HEK293 (cell line): ENCODE results near the gene FXYD6.

ENCODE experiments used
- CTCF ChIA-PET: fragments of 350-600 bp; formaldehyde crosslinking; extraction: SDS; loops from one replicate; lab custom pipeline; 2021; ENCODE audit warnings: antibody characterized with exemption; lab: Yijun Ruan, JAX
- POLR2A ChIA-PET: fragments of 300-600 bp; formaldehyde crosslinking; extraction: SDS; loops from one replicate; lab custom pipeline; 2020; ENCODE audit warnings: antibody characterized with exemption, inconsistent platforms; lab: Yijun Ruan, JAX
- H3K27ac ChIP-seq: fragments of 200-500 bp; sonication (Bioruptor generic); 2 replicates; pipeline ENCODE4 v1.5.1; 2014; ENCODE audit warnings: low read depth, low read length, control low read depth, inconsistent platforms; ENCODE audit errors: extremely low read depth
- H3K36me3 ChIP-seq, 2 experiments: fragments of 200-500 bp in 1 of 2; sonication (Bioruptor generic) in 1 of 2; 1 replicate in 1 of 2; 2 replicates in 1 of 2; pipeline ENCODE4 v1.5.1; 2014 to 2017; ENCODE audit warnings: inconsistent platforms in 2 of 2, low read length in 2 of 2; ENCODE audit not compliant: control insufficient read depth in 2 of 2, insufficient read depth in 1 of 2
- H3K4me1 ChIP-seq: fragments of 200-500 bp; sonication (Bioruptor generic); 2 replicates; pipeline ENCODE4 v1.5.1; 2014; ENCODE audit warnings: mild to moderate bottlenecking, low read length, inconsistent platforms; ENCODE audit not compliant: control insufficient read depth, insufficient read depth
- H3K4me3 ChIP-seq: 2 replicates; pipeline ENCODE4 v1.5.1; 2011; ENCODE audit warnings: low read depth, mild to moderate bottlenecking, control low read depth, low read length, moderate library complexity
- H3K9me3 ChIP-seq: fragments of 200-500 bp; sonication (Bioruptor generic); 2 replicates; pipeline ENCODE4 v1.5.1; 2014; ENCODE audit warnings: low read depth, low read length, inconsistent platforms; ENCODE audit not compliant: control insufficient read depth, insufficient read depth
- BCL11A ChIP-seq: fragments of 450-650 bp; formaldehyde crosslinking; IDR thresholded peaks from 2 replicates; pipeline ENCODE4 v1.5.1; 2016; ENCODE audit warnings: low read depth, missing biosample characterization, missing genetic modification characterization
- EGR2 ChIP-seq: fragments of 450-650 bp; formaldehyde crosslinking; IDR thresholded peaks from 2 replicates; pipeline ENCODE4 v1.5.1; 2016; ENCODE audit warnings: low read depth, missing biosample characterization, missing genetic modification characterization
- GLIS1 ChIP-seq: fragments of 450-650 bp; formaldehyde crosslinking; IDR thresholded peaks from 2 replicates; pipeline ENCODE4 v1.5.1; 2016; ENCODE audit warnings: missing biosample characterization, missing genetic modification characterization
- KLF1 ChIP-seq: fragments of 450-650 bp; formaldehyde crosslinking; IDR thresholded peaks from 2 replicates; pipeline ENCODE4 v1.5.1; 2016; ENCODE audit warnings: missing biosample characterization, missing genetic modification characterization
- OSR2 ChIP-seq: fragments of 450-650 bp; formaldehyde crosslinking; IDR thresholded peaks from 2 replicates; pipeline ENCODE4 v1.5.1; 2016; ENCODE audit warnings: missing biosample characterization, missing genetic modification characterization
- REPIN1 ChIP-seq: fragments of 450-650 bp; formaldehyde crosslinking; IDR thresholded peaks from 2 replicates; pipeline ENCODE4 v1.5.1; 2017; ENCODE audit warnings: missing biosample characterization, missing genetic modification characterization, low read depth
- SP7 ChIP-seq: fragments of 450-650 bp; formaldehyde crosslinking; IDR thresholded peaks from 2 replicates; pipeline ENCODE4 v1.5.1; 2016; ENCODE audit warnings: missing biosample characterization, missing genetic modification characterization
- ZNF248 ChIP-seq: fragments of 450-650 bp; formaldehyde crosslinking; IDR thresholded peaks from 2 replicates; pipeline ENCODE4 v1.5.1; 2017; ENCODE audit warnings: missing biosample characterization, missing genetic modification characterization
- ZNF274 ChIP-seq, 2 experiments: fragments of 200-500 bp in 1 of 2; fragments of 450-650 bp in 1 of 2; sonication (Bioruptor generic) in 1 of 2; formaldehyde crosslinking in 1 of 2; IDR thresholded peaks; 2 replicates each; pipeline versions ENCODE4 v1.5.1 to v1.6.1; 2014 to 2016; ENCODE audit warnings: borderline replicate concordance in 1 of 2, inconsistent platforms in 1 of 2, low read length in 1 of 2, missing biosample characterization in 1 of 2, missing genetic modification characterization in 1 of 2
- ZNF302 ChIP-seq: fragments of 450-650 bp; formaldehyde crosslinking; IDR thresholded peaks from 2 replicates; pipeline ENCODE4 v1.5.1; 2016; ENCODE audit warnings: missing biosample characterization, missing genetic modification characterization, low read depth
- ZNF354C ChIP-seq: fragments of 450-650 bp; formaldehyde crosslinking; IDR thresholded peaks from 2 replicates; pipeline ENCODE4 v1.5.1; 2016; ENCODE audit warnings: missing biosample characterization, missing genetic modification characterization, low read depth, borderline replicate concordance
- ZNF514 ChIP-seq: fragments of 450-650 bp; formaldehyde crosslinking; IDR thresholded peaks from 2 replicates; pipeline ENCODE4 v1.5.1; 2016; ENCODE audit warnings: missing biosample characterization, missing genetic modification characterization
- ZNF558 ChIP-seq: fragments of 450-650 bp; formaldehyde crosslinking; IDR thresholded peaks from 2 replicates; pipeline ENCODE4 v1.5.1; 2016; ENCODE audit warnings: missing biosample characterization, missing genetic modification characterization
- ZNF571 ChIP-seq: fragments of 450-650 bp; formaldehyde crosslinking; IDR thresholded peaks from 2 replicates; pipeline ENCODE4 v1.5.0; 2017; ENCODE audit warnings: missing biosample characterization, missing genetic modification characterization
- ZNF624 ChIP-seq: fragments of 450-650 bp; formaldehyde crosslinking; IDR thresholded peaks from 2 replicates; pipeline ENCODE4 v1.5.1; 2017; ENCODE audit warnings: missing biosample characterization, missing genetic modification characterization
- ZNF747 ChIP-seq: fragments of 450-650 bp; formaldehyde crosslinking; IDR thresholded peaks from 2 replicates; pipeline ENCODE4 v1.5.1; 2016; ENCODE audit warnings: missing biosample characterization, missing genetic modification characterization
- ZNF776 ChIP-seq: fragments of 450-650 bp; formaldehyde crosslinking; IDR thresholded peaks from 2 replicates; pipeline ENCODE4 v1.5.0; 2017; ENCODE audit warnings: missing biosample characterization, missing genetic modification characterization, borderline replicate concordance
- TF ChIP-seq, protein P1 (sequence below): fragments of 450-650 bp; formaldehyde crosslinking; IDR thresholded peaks from 2 replicates; pipeline ENCODE4 v1.5.1; 2016; ENCODE audit warnings: missing biosample characterization, missing genetic modification characterization
- TF ChIP-seq, protein P2 (sequence below): fragments of 450-650 bp; formaldehyde crosslinking; IDR thresholded peaks from 2 replicates; pipeline ENCODE4 v1.5.1; 2016; ENCODE audit warnings: missing biosample characterization, missing genetic modification characterization

Gene FXYD6

DNA sequence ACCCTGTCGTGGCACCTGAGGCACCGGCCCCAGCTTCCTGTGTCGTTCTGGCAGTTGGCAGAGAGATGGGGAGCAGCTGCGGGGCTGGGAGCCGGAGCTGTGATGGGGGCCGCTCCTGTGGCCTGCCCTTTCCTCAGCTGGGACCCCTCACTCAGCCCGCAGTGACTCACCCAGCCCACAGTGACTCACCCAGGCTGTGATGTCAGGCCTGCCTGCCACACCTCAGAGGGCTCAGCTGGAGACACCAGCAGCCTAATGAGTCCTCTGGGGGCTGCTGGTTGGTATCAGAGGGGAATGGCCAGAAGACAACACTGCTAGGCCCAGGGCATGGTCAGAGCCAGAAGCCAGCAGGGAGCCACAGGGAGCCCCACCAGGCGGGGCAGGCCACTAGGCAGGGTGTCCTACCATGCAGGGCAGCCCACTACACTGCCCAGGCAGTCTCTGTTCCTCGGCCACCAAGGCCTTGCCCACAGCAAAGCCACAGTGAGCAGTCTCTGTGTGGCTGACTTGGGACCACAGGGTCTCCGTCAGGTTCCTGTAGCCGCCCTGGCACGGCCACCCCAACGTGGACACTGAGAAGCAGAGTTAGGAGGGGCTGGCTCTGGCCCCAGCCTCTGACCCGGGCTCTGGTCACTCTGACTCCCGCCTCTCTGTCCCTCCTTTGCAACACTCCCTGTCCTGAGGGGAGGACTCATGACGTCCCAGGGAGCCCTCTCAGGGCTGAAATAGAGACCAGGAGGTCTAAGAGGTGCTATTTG, 47.7 kb downstream of the FXYD6 start (continued):
- TF ChIP-seq, protein P1, sequence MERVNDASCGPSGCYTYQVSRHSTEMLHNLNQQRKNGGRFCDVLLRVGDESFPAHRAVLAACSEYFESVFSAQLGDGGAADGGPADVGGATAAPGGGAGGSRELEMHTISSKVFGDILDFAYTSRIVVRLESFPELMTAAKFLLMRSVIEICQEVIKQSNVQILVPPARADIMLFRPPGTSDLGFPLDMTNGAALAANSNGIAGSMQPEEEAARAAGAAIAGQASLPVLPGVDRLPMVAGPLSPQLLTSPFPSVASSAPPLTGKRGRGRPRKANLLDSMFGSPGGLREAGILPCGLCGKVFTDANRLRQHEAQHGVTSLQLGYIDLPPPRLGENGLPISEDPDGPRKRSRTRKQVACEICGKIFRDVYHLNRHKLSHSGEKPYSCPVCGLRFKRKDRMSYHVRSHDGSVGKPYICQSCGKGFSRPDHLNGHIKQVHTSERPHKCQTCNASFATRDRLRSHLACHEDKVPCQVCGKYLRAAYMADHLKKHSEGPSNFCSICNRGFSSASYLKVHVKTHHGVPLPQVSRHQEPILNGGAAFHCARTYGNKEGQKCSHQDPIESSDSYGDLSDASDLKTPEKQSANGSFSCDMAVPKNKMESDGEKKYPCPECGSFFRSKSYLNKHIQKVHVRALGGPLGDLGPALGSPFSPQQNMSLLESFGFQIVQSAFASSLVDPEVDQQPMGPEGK = peak; percentile 68
- 0 out of 2 replicates have a peak, but pooled peaks have one; percentile 42 for TF ChIP-seq SP7 (tag by site-specific recombination)
- TF ChIP-seq ZNF776 (tag by site-specific recombination) = no peak

DNA sequence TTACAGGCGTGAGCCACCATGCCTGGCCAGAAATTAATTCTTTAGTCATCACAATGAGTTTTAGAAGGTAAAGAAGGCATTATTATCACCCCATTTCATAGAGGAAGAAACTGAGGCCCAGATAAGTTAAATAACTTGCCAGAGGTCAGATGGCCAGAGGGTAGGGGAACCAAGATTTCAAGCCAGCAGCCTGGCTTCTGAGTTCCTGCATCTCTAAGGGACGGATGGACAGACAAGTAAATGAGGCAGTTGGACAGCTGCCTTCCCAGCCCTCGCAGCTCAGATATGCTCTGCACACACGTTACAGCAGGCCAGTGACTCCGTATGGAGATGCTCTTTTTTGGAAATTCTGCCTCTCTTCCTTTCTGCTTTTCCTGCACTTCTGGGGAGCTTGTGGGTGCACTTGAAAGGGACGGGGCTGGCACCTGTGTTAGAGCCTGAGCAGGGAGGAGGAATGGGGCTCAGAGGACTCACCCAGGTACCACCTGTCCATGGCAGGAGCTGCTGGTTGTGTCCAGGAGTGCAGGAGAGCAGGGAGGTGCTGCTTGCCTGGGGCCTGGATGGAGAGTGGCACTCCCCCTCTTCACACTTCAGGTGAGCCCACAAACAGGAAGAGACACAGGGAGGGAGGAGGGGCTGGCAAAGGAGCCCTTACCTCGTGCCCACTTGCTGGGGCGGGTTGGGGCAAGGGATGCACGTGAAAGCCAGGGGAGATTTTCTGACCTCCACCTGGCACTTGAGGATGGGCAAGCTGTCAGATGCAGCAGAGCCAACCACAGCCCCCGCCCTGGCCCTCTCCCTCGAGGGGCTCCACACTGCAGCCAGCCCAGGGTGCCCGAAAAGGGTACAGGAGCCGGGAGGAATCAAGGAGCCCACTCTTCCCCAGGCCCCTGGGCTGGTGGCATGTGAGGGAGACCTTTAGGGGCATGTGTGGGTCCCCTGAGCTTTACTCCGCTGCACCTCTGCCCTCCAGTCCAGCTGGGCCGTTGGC, 48.6 kb downstream of the FXYD6 start:
- Histone ChIP-seq H3K27ac (no peak overlapping the region), H3K4me1 (no peaks in the 10 kb centered on the region)
- POLR2A ChIA-PET = no interaction called here

DNA sequence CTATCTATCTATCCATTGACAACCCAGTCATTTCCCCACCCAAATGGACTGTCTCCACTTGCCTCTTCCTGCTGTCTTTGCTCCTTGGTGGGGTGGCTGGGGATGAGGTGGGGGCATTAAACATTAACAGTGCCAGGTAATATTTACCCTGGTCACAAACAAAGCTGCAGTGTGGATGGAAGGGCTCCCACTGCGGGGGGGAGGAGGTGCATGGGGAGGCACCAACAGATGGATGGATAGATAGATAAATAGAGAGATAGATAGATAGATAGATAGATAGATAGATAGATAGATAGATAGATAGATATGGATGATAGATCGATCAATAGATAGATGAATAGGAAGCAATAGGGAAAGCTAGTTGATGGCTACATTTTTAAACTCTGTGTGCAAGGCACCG, 49.6 kb downstream of the FXYD6 start:
- Histone ChIP-seq H3K4me1 (no peaks in the 10 kb centered on the region), H3K36me3 (no peaks in the 10 kb centered on the region), H3K9me3 (no peaks in the 10 kb centered on the region), H3K27ac (no peak overlapping the region), H3K4me3 (no peak overlapping the region)
- TF ChIP-seq BCL11A (tag by site-specific recombination) = no peak
- TF ChIP-seq REPIN1 = no peak
- no peak for TF ChIP-seq EGR2 (tag by site-specific recombination)
- TF ChIP-seq, protein P2, sequence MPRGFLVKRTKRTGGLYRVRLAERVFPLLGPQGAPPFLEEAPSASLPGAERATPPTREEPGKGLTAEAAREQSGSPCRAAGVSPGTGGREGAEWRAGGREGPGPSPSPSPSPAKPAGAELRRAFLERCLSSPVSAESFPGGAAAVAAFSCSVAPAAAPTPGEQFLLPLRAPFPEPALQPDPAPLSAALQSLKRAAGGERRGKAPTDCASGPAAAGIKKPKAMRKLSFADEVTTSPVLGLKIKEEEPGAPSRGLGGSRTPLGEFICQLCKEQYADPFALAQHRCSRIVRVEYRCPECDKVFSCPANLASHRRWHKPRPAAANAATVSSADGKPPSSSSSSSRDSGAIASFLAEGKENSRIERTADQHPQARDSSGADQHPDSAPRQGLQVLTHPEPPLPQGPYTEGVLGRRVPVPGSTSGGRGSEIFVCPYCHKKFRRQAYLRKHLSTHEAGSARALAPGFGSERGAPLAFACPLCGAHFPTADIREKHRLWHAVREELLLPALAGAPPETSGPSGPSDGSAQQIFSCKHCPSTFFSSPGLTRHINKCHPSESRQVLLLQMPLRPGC = no peak
- no peak for TF ChIP-seq ZNF747 (tag by site-specific recombination)
- no peak for TF ChIP-seq ZNF514 (tag by site-specific recombination)
- TF ChIP-seq ZNF624 (tag by site-specific recombination) = no peak
- TF ChIP-seq ZNF558 (tag by site-specific recombination) = no peak
- no peak for TF ChIP-seq KLF1 (tag by site-specific recombination)
- TF ChIP-seq ZNF274 (IDR thresholded peaks at IDR 0.05; ENCODE audit: low read length) = no peak
- no peak for TF ChIP-seq ZNF274 (tag by site-specific recombination; IDR thresholded peaks at IDR 0.05; ENCODE audit: borderline replicate concordance)
- TF ChIP-seq ZNF248 (tag by site-specific recombination) = no peak
- TF ChIP-seq ZNF302 (tag by site-specific recombination) = no peak
- no peak for TF ChIP-seq GLIS1 (tag by site-specific recombination)
- POLR2A ChIA-PET = no interaction called here
- CTCF ChIA-PET = interaction anchor here (0.6 to 10.2 kb wide), 6 partner anchors 9 to 401 kb away, joined by 3 to 78 read pairs (median 4); no protein-coding TSS in a partner anchor

More for the DNA sequence above, 48.6 kb downstream of the FXYD6 start:
- CTCF ChIA-PET = interaction anchor here (0.6 to 10.2 kb wide), 9 partner anchors 10 to 402 kb away, joined by 3 to 78 read pairs (median 3); no protein-coding TSS in a partner anchor
- H3K36me3 ChIP-seq = no peaks in the 10 kb centered on the region
- no peak for TF ChIP-seq OSR2 (tag by site-specific recombination)
- no peak for TF ChIP-seq ZNF354C (tag by site-specific recombination)
- no peak for TF ChIP-seq ZNF302 (tag by site-specific recombination)
- no peak for TF ChIP-seq ZNF571 (tag by site-specific recombination)
- TF ChIP-seq, all 188 proteins: peak for 0
- Histone ChIP-seq H3K4me3 (no peak overlapping the region), H3K9me3 (no peaks in the 10 kb centered on the region)
